Measurements from ENCODE around the gene ADAMTS9. TPM values are rescaled to one million over a fixed set of nuclear protein-coding genes. Genes with fewer than 3 reads are reported as not detected.
A peak's percentile ranks its signal among the peaks of the same experiment; 100 is the strongest.
"Not testable (repeated sequence)": the region's sequence is repeated elsewhere in the genome, so short reads cannot be mapped to it uniquely, and the experiment has no call there.

ADAMTS9 gene
- total RNA-seq, 2 donors from 2014 or later = 27.2 to 54.7 TPM

DNA sequence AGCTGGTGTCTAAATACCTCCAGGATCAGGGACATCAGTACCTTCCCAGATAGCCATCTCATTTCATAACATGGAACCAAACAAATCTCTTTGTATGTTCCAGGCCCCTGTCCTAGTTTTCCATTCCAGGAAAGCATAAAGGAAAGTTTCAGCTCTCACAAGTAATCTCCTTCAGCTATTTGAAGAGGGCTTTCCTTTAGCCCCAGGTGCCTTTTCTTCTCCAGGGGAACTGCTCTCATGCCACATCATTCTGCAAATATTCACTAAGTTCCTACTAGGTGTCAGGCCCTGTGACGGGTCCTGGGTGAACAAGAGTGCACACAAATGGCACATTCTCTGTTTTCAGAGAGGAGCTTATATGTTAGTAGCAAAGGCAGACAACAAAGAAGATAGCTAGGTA lies 136.1 kb downstream of the ADAMTS9 start:
- Histone ChIP-seq H3K36me3 (replicated peaks in 1 of 2; ENCODE audit: insufficient read depth in 1 of 2, low read depth in 2 of 2) (no peaks in the 10 kb centered on the region), H3K4me3 (no peak overlapping the region), H3K27me3 (no peaks in the 10 kb centered on the region), H3K27ac (no peak overlapping the region), H3K9me3 (no peaks in the 10 kb centered on the region), H3K4me1 (no peaks in the 10 kb centered on the region)
- no peak for TF ChIP-seq POLR2A (IDR thresholded peaks at IDR 0.05)
- TF ChIP-seq, protein P1, sequence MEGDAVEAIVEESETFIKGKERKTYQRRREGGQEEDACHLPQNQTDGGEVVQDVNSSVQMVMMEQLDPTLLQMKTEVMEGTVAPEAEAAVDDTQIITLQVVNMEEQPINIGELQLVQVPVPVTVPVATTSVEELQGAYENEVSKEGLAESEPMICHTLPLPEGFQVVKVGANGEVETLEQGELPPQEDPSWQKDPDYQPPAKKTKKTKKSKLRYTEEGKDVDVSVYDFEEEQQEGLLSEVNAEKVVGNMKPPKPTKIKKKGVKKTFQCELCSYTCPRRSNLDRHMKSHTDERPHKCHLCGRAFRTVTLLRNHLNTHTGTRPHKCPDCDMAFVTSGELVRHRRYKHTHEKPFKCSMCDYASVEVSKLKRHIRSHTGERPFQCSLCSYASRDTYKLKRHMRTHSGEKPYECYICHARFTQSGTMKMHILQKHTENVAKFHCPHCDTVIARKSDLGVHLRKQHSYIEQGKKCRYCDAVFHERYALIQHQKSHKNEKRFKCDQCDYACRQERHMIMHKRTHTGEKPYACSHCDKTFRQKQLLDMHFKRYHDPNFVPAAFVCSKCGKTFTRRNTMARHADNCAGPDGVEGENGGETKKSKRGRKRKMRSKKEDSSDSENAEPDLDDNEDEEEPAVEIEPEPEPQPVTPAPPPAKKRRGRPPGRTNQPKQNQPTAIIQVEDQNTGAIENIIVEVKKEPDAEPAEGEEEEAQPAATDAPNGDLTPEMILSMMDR (IDR thresholded peaks at IDR 0.05) = no peak
- 86 to 94% methylated on average over 1 of the region's 1 CpG for whole genome bisulfite sequencing, 2 donors
- ATAC-seq (no peak), DNase-seq (no peak)
- intact Hi-C loops (cut with DNase I) = no loop called here

- DNase-seq = no peak
- H3K27me3 ChIP-seq = no peaks in the 10 kb centered on the region
- H3K4me1 ChIP-seq = no peaks in the 10 kb centered on the region
- H3K36me3 ChIP-seq (replicated peaks in 1 of 2; ENCODE audit: insufficient read depth in 1 of 2, low read depth in 2 of 2) = no peaks in the 10 kb centered on the region
- H3K4me3 ChIP-seq = no peak overlapping the region
- H3K27ac ChIP-seq = no peak overlapping the region
- no peak for TF ChIP-seq POLR2A (IDR thresholded peaks at IDR 0.05)
- TF ChIP-seq, protein P1 (IDR thresholded peaks at IDR 0.05) = no peak
- ATAC-seq = no peak
- intact Hi-C loops (cut with DNase I) = no loop called here
- 89 to 91% methylated on average over 15 of the region's 15 CpGs for WGBS, 2 donors
- no peaks in the 10 kb centered on the region for H3K9me3 ChIP-seq
Observed at GRCh38 chr3:64550745-64551144, 137.1 kb downstream of the ADAMTS9 start.

DNA sequence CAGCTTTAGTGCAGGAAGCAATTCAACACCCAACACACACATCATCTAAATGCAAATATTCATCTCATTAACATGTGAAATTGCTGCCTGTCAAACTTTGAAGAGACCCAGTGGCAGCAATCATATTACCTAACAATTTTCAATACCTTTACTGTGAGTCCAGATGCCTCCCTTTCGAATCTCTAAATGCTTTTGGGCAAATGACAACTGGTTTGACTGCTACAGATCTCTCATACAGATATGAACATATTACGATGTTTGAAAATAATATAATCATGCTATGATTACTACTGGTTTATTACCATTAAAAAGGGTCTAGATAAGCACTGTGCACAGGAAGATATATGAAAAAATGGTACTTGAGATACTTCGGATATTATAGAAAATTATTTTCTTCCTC lies 137.9 kb downstream of the ADAMTS9 start:
- 70 to 76% methylated on average over 3 of the region's 3 CpGs for WGBS, 2 donors
- Histone ChIP-seq H3K9me3 (no peaks in the 10 kb centered on the region), H3K27me3 (no peaks in the 10 kb centered on the region), H3K4me1 (no peaks in the 10 kb centered on the region), H3K36me3 (replicated peaks in 1 of 2; ENCODE audit: insufficient read depth in 1 of 2, low read depth in 2 of 2) (no peaks in the 10 kb centered on the region), H3K27ac (no peak overlapping the region), H3K4me3 (no peak overlapping the region)
- intact Hi-C loops (cut with DNase I) = no loop called here
- no peak for ATAC-seq
- no peak for DNase-seq
- no peak for TF ChIP-seq POLR2A (IDR thresholded peaks at IDR 0.05)
- TF ChIP-seq, protein P1 (IDR thresholded peaks at IDR 0.05) = no peak

- DNase-seq = peak; percentile 22 to 55 (median 52)
- H3K9me3 ChIP-seq = no peaks in the 10 kb centered on the region
- ATAC-seq = peak; percentile 45
- TF ChIP-seq, protein P1 (IDR thresholded peaks at IDR 0.05) = no peak
- TF ChIP-seq POLR2A (IDR thresholded peaks at IDR 0.05) = no peak
- H3K27ac ChIP-seq = no peak overlapping the region
- H3K4me3 ChIP-seq = no peak overlapping the region
- intact Hi-C loops (cut with DNase I) = no loop called here
- H3K27me3 ChIP-seq = no peaks in the 10 kb centered on the region
- H3K4me1 ChIP-seq = no peaks in the 10 kb centered on the region
- H3K36me3 ChIP-seq (replicated peaks in 1 of 2; ENCODE audit: insufficient read depth in 1 of 2, low read depth in 2 of 2) = no peaks in the 10 kb centered on the region
- WGBS, 2 donors = 29 to 30% methylated on average over 6 of the region's 6 CpGs
Observed at GRCh38 chr3:64548200-64548889, 139.5 kb downstream of the ADAMTS9 start.

GRCh38 chr3:64546856-64547255 lies 140.9 kb downstream of the ADAMTS9 start:
- intact Hi-C loops (cut with DNase I) = no loop called here
- no peaks in the 10 kb centered on the region for H3K27me3 ChIP-seq
- no peak for DNase-seq
- ATAC-seq = no peak
- no peak overlapping the region for H3K4me3 ChIP-seq
- TF ChIP-seq POLR2A (IDR thresholded peaks at IDR 0.05) = no peak
- TF ChIP-seq, protein P1 (IDR thresholded peaks at IDR 0.05) = no peak
- no peak overlapping the region for H3K27ac ChIP-seq
- no peaks in the 10 kb centered on the region for H3K36me3 ChIP-seq (replicated peaks in 1 of 2; ENCODE audit: insufficient read depth in 1 of 2, low read depth in 2 of 2)
- no peaks in the 10 kb centered on the region for H3K9me3 ChIP-seq
- 78 to 84% methylated on average over 8 of the region's 8 CpGs for WGBS, 2 donors
- no peaks in the 10 kb centered on the region for H3K4me1 ChIP-seq

DNA sequence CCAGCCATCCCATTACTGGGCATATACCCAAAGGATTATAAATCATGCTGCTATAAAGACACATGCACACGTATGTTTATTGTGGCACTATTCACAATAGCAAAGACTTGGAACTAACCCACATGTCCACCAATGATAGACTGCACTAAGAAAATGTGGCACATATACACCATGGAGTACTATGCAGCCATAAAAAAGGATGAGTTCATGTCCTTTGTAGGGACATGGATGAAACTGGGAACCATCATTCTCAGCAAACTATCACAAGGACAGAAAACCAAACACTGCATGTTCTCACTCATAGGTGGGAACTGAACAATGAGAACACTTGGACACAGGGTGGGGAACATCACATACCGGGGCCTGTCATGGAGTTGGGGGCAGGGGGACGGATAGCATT lies 142.6 kb downstream of the ADAMTS9 start:
- intact Hi-C loops (cut with DNase I); H3K27ac ChIP-seq; H3K27me3 ChIP-seq; DNase-seq; H3K4me1 ChIP-seq; H3K4me3 ChIP-seq; H3K9me3 ChIP-seq; ATAC-seq; H3K36me3 ChIP-seq (replicated peaks in 1 of 2; ENCODE audit: insufficient read depth in 1 of 2, low read depth in 2 of 2): not testable (repeated sequence)
- WGBS, 2 donors = 77 to 88% methylated on average over 3 of the region's 3 CpGs
